Naive thymus-derived CD4-positive, alpha-beta T cell (primary cell): ENCODE data around the gene JAKMIP1. TPM values are rescaled to one million over a fixed set of nuclear protein-coding genes. Genes with fewer than 3 reads are reported as not detected.

ENCODE experiments used
- ATAC-seq: fragments of 150-1000 bp; cut with Tn5 transposase; 2 replicates; pipeline ENCODE4 v1.10.0; 2021; ENCODE audit warnings: mild to moderate bottlenecking, moderate library complexity
- CTCF ChIA-PET: fragments of 350-600 bp; sonication (Branson Sonifier 250); formaldehyde crosslinking; loops from one replicate; lab custom pipeline; 2021; ENCODE audit warnings: antibody characterized with exemption; lab: Charles Lee
- POLR2A ChIA-PET: fragments of 350-600 bp; sonication (Branson Sonifier 250); formaldehyde crosslinking; loops from one replicate; lab custom pipeline; 2021; ENCODE audit warnings: antibody characterized with exemption, inconsistent platforms; lab: Charles Lee
- DNase-seq, 9 donors: peaks; one replicate each; pipeline versions ENCODE4 v3.0.0 to v3.0.0-alpha.2; 2020 to 2022; ENCODE audit warnings: mixed read lengths in 1 of 9
- H3K27ac ChIP-seq: one replicate; pipeline ENCODE4 v1.7.0; 2013; ENCODE audit warnings: mild to moderate bottlenecking, low read depth, low read length, moderate library complexity
- H3K27me3 ChIP-seq, 2 donors: one replicate each; pipeline ENCODE4 v1.7.0; 2013; ENCODE audit warnings: low read length in 2 of 2, mild to moderate bottlenecking in 2 of 2, moderate library complexity in 2 of 2; ENCODE audit not compliant: control insufficient read depth in 2 of 2, insufficient read depth in 2 of 2
- H3K36me3 ChIP-seq, 3 experiments: 1 replicate in 2 of 3; 2 replicates in 1 of 3; pipeline ENCODE4 v1.7.0; 2013; ENCODE audit warnings: low read length in 3 of 3, mild to moderate bottlenecking in 3 of 3, moderate library complexity in 1 of 3; ENCODE audit not compliant: insufficient read depth in 3 of 3, control insufficient read depth in 2 of 3
- H3K4me1 ChIP-seq, 2 donors: one replicate each; pipeline ENCODE4 v1.7.0; 2013; ENCODE audit warnings: low read length in 2 of 2, mild to moderate bottlenecking in 2 of 2, moderate library complexity in 1 of 2; ENCODE audit not compliant: control insufficient read depth in 2 of 2, insufficient read depth in 2 of 2
- H3K4me3 ChIP-seq: 2 replicates; pipeline ENCODE4 v1.7.0; 2013; ENCODE audit warnings: mild to moderate bottlenecking, low read length
- H3K9me3 ChIP-seq, 3 experiments: 1 replicate in 2 of 3; 2 replicates in 1 of 3; pipeline ENCODE4 v1.7.0; 2013; ENCODE audit warnings: low read length in 3 of 3; ENCODE audit not compliant: control insufficient read depth in 2 of 3
- H3K27ac Mint-ChIP-seq, 9 donors: one replicate each; pipeline ENCODE4 v1.8.0; 2020 to 2022; ENCODE audit warnings: mixed read lengths in 9 of 9, mild to moderate bottlenecking in 8 of 9, moderate library complexity in 5 of 9, inconsistent platforms in 2 of 9
- H3K27me3 Mint-ChIP-seq, 5 donors: one replicate each; pipeline ENCODE4 v1.8.0; 2021 to 2022; ENCODE audit warnings: mixed read lengths in 5 of 5, mild to moderate bottlenecking in 1 of 5
- H3K36me3 Mint-ChIP-seq, 5 donors: one replicate each; pipeline ENCODE4 v1.8.0; 2020 to 2022; ENCODE audit warnings: mixed read lengths in 5 of 5, mild to moderate bottlenecking in 3 of 5, inconsistent platforms in 1 of 5
- H3K4me1 Mint-ChIP-seq, 7 donors: one replicate each; pipeline ENCODE4 v1.8.0; 2020 to 2022; ENCODE audit warnings: mixed read lengths in 7 of 7, mild to moderate bottlenecking in 3 of 7, inconsistent platforms in 1 of 7
- H3K4me3 Mint-ChIP-seq, 10 donors: one replicate each; pipeline ENCODE4 v1.8.0; 2020 to 2022; ENCODE audit warnings: mild to moderate bottlenecking in 10 of 10, mixed read lengths in 10 of 10, moderate library complexity in 6 of 10, inconsistent platforms in 2 of 10
- H3K9me3 Mint-ChIP-seq, 11 donors: one replicate each; pipeline ENCODE4 v1.8.0; 2020 to 2022; ENCODE audit warnings: mixed read lengths in 11 of 11, mild to moderate bottlenecking in 4 of 11, inconsistent platforms in 1 of 11, moderate library complexity in 1 of 11
- intact Hi-C, 2 donors: fragments of 100-400 bp; cut with micrococcal nuclease; formaldehyde crosslinking; loops; one replicate each; pipeline ENCODE4 v1.15.1; 2023
- polyA plus RNA-seq, 2 donors: library from polyadenylated mRNA; unstranded; fragments of 300-500 nt; fragmentation: Illumina TruSeq; gene quantifications; one replicate each; pipeline ENCODE4 v1.2.3, GENCODE V29; 2021
- total RNA-seq, 6 experiments: library from RNA in 5 of 6; stranded (reverse) in 5 of 6; gene quantifications; 1 replicate in 5 of 6; 2 replicates in 1 of 6; pipeline ENCODE4 v1.2.3 and lab custom pipeline; 2021 to 2026

Gene JAKMIP1
- total and polyA plus RNA-seq, 7 experiments from 2014 or later, result 0.21 to 15.3 (median 2.4) TPM; not detected in 3

DNA sequence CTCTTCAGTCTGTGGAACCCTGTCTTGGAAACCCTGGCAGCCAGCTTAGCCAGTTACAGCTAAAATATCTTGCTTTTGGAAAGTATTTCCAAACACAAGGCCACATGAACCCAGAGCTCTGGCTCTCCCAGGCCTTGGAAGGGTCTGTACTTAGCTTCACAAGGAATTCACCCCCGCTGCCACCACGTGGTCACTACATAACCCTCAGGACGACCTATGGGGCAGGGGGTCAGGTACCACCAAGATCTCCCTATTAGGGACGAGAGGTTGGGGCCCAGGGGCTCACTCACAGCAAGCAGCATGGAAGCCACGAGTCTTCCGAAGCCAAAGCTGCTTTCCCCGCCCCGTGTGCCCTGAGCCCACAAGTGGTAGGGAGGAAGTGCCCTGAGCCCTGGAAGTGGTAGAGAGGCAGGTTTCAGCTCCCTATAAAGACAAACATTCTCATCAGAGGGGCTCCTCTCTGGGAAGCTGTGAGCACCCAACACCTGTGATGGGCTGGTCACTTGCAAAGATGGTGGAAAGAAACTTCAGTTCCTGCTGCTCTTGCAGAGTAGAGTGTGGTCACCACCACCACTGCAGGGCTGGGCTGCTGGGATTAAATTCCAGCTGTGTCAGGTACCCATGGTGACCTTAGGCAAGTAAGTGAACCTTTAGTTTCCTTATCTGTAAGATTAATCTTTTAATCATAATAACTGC is 4.7 kb upstream of the JAKMIP1 start:
- ATAC-seq, result no peak
- H3K27me3 Mint-ChIP-seq, result peaks cover 20 to 67% (median 34%) of the 10 kb centered on the region in 5 donors

DNA sequence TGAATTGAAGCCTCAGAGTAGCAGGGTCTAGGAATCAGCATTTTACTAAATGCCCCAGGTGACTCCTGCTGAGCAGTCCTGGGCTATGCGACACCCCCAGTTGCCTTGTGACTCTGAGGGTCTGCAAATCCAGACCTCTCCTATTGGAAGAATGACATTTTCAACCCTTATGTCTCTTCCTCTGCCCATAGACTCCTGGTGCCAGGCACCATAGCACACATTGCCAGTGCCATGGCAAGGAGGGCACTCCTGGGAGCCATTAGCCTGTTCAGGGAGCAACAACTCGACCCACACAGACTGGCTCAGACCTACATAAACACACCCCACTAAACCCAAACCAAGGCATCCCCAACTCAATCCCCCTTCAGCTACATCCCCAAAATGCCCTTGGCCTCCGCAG is 3.7 kb upstream of the JAKMIP1 start:
- peaks cover 21 to 65% (median 34%) of the 10 kb centered on the region in 5 donors for H3K27me3 Mint-ChIP-seq
- peaks cover 3 to 11% of the 10 kb centered on the region in 2 donors for H3K4me1 ChIP-seq
- no peaks in the 10 kb centered on the region for H3K36me3 ChIP-seq
- H3K4me1 Mint-ChIP-seq, result peaks cover 0 to 9% (median 5%) of the 10 kb centered on the region in 7 donors
- H3K27me3 ChIP-seq, result no peaks in the 10 kb centered on the region
- peaks cover 0 to 8% (median 0%) of the 10 kb centered on the region in 5 donors for H3K36me3 Mint-ChIP-seq
- DNase-seq (no peak), ATAC-seq (no peak)
- peaks cover 0 to 20% (median 8%) of the 10 kb centered on the region in 11 donors for H3K9me3 Mint-ChIP-seq
- H3K4me3 Mint-ChIP-seq, result no peak overlapping the region
- H3K27ac Mint-ChIP-seq, result no peak overlapping the region
- intact Hi-C loops, result loop anchor here in 1 of 2 donors (5.0 kb wide), 1 partner anchor 63 kb away; the partner anchor contains the start of gene WFS1
- POLR2A ChIA-PET, result no interaction called here
- CTCF ChIA-PET, result no interaction called here
- H3K27ac ChIP-seq, result no peak overlapping the region
- no peaks in the 10 kb centered on the region for H3K9me3 ChIP-seq
- H3K4me3 ChIP-seq, result no peak overlapping the region

More for the DNA sequence above, 4.7 kb upstream of the JAKMIP1 start:
- H3K4me3 ChIP-seq, result no peak overlapping the region
- ChIA-PET POLR2A (no interaction called here), CTCF (no interaction called here)
- intact Hi-C loops, result loop anchor here in 1 of 2 donors (5.0 kb wide), 1 partner anchor 62 kb away; the partner anchor contains the start of gene WFS1
- H3K36me3 ChIP-seq, result no peaks in the 10 kb centered on the region
- no peak overlapping the region for H3K27ac ChIP-seq
- Mint-ChIP-seq H3K9me3 (peaks cover 0 to 20% (median 8%) of the 10 kb centered on the region in 11 donors), H3K4me3 (no peak overlapping the region), H3K4me1 (peaks cover 0 to 9% (median 4%) of the 10 kb centered on the region in 7 donors), H3K27ac (no peak overlapping the region), H3K36me3 (peaks cover 0 to 8% (median 0%) of the 10 kb centered on the region in 5 donors)
- no peak for DNase-seq
- peaks cover 0 to 11% of the 10 kb centered on the region in 2 donors for H3K4me1 ChIP-seq
- H3K9me3 ChIP-seq, result no peaks in the 10 kb centered on the region
- no peaks in the 10 kb centered on the region for H3K27me3 ChIP-seq

DNA sequence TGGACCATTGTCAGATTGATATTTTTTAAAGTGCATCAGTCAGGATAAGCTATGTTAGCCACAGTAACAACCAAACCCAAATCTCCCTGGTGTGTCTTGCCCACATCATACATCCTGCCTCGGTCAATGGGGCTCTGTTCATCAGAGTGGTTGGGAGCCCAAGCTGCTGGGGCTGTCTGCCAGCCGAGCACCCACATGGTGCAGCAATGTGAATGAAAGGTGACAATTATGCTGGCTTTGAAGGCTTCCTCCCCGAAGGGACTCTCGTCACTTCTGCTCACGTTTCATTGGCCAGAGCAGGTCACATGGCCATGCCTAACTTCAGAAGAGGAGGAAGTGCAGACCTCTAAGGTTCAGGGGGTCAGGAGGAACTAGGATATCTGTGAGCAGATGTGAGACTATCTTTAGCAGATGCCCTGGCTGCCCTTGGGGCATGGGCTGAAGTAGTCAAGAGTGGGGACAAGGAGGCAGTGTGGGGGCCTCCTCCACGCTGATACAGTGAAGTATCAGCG is 1.3 kb upstream of the JAKMIP1 start:
- intact Hi-C loops, result loop anchor here in 1 of 2 donors (2.0 to 5.0 kb wide), 2 partner anchors 66 to 581 kb away; partner anchors contain the start of genes KIAA0232 and WFS1
- Histone ChIP-seq H3K4me1 (peaks cover 8 to 30% of the 10 kb centered on the region in 2 donors), H3K4me3 (no peak overlapping the region), H3K9me3 (no peaks in the 10 kb centered on the region), H3K36me3 (no peaks in the 10 kb centered on the region), H3K27me3 (peaks cover 0 to 6% of the 10 kb centered on the region in 2 donors), H3K27ac (no peak overlapping the region)
- Mint-ChIP-seq H3K27ac (peak overlapping the region in 1 of 9 donors; percentile 38), H3K4me3 (peak overlapping the region; percentile 56 to 82 (median 71)), H3K4me1 (peaks cover 5 to 28% (median 17%) of the 10 kb centered on the region in 7 donors), H3K9me3 (peaks cover 0 to 20% (median 7%) of the 10 kb centered on the region in 11 donors), H3K27me3 (peaks cover 39 to 68% (median 46%) of the 10 kb centered on the region in 5 donors), H3K36me3 (peaks cover 0 to 8% (median 0%) of the 10 kb centered on the region in 5 donors)
- ChIA-PET CTCF (no interaction called here), POLR2A (no interaction called here)
- ATAC-seq, result peak; percentile 37
- DNase-seq, result no peak

DNA sequence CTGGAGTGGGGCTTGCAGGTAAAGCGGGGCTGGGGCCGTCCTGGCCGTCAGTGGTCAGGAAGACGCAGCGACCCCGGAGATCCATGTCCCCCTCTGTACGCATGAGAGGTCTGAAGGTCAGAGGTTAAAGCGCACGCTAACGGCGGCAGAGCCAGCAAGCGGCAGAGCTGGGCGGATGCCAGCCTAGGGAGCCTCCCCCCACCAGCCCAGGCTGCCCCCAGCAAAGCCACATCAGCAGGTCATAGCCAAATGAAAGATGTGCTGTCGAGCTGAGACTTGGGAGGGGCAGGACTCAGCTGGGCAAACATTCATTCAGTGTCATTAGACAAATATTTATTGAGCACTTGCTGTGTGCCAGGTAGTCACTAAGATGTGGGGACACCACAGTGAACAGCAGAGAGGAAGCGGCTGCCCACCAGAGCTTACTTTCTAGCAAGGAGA is 593 bp upstream of the JAKMIP1 start:
- ChIA-PET POLR2A (no interaction called here), CTCF (no interaction called here)
- Histone ChIP-seq H3K4me1 (peaks cover 8 to 30% of the 10 kb centered on the region in 2 donors), H3K27me3 (peaks cover 0 to 6% of the 10 kb centered on the region in 2 donors), H3K4me3 (peak overlapping the region; percentile 43), H3K36me3 (no peaks in the 10 kb centered on the region), H3K9me3 (no peaks in the 10 kb centered on the region), H3K27ac (no peak overlapping the region)
- H3K36me3 Mint-ChIP-seq, result peaks cover 0 to 8% (median 0%) of the 10 kb centered on the region in 5 donors
- H3K4me3 Mint-ChIP-seq, result peak overlapping the region in 8 of 10 donors; percentile 34 to 82 (median 63)
- no peak overlapping the region for H3K27ac Mint-ChIP-seq
- ATAC-seq (peak; percentile 10), DNase-seq (no peak)
- intact Hi-C loops, result loop anchor here in 1 of 2 donors (2.0 to 5.0 kb wide), 2 partner anchors 66 to 582 kb away; partner anchors contain the start of genes KIAA0232 and WFS1
- peaks cover 0 to 20% (median 7%) of the 10 kb centered on the region in 11 donors for H3K9me3 Mint-ChIP-seq
- H3K4me1 Mint-ChIP-seq, result peaks cover 5 to 28% (median 17%) of the 10 kb centered on the region in 7 donors
- H3K27me3 Mint-ChIP-seq, result peaks cover 39 to 67% (median 44%) of the 10 kb centered on the region in 5 donors

DNA sequence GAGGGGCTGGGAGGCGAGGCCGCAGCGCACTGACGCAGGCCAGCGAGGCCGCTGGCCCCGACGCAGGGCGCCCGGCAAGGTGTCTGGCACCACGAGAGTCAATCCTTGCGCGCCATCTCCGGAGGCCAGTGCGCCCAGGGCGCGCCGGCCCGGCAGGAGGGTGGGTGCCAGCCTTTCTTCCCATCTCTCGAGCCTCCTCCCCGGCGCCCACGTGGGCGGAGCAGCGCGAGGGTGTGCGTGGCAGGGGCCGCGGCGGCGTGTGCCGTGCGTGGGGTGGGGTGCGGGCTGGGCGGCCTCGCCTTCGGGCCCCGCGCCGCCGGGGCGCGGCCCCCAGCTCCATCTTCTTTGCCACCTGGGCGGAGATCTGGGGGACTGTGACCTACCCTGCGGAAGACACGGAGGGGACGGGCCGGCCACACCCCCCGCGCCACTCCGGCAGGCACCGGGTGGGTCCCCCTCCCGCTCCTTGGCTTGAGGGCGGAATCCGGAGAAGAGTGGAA is 877 bp downstream of the JAKMIP1 start:
- Histone ChIP-seq H3K27ac (no peak overlapping the region), H3K4me3 (peak overlapping the region; percentile 38), H3K27me3 (peaks cover 0 to 6% of the 10 kb centered on the region in 2 donors), H3K9me3 (no peaks in the 10 kb centered on the region), H3K4me1 (peaks cover 8 to 30% of the 10 kb centered on the region in 2 donors), H3K36me3 (no peaks in the 10 kb centered on the region)
- peaks cover 36 to 64% (median 45%) of the 10 kb centered on the region in 5 donors for H3K27me3 Mint-ChIP-seq
- ATAC-seq (no peak), DNase-seq (peak in 1 of 9 donors; percentile 43)
- H3K4me1 Mint-ChIP-seq, result peaks cover 5 to 28% (median 17%) of the 10 kb centered on the region in 7 donors
- peaks cover 0 to 8% (median 0%) of the 10 kb centered on the region in 5 donors for H3K36me3 Mint-ChIP-seq
- POLR2A ChIA-PET, result no interaction called here
- H3K27ac Mint-ChIP-seq, result peak overlapping the region in 1 of 9 donors; percentile 71
- CTCF ChIA-PET, result no interaction called here
- peaks cover 0 to 20% (median 7%) of the 10 kb centered on the region in 11 donors for H3K9me3 Mint-ChIP-seq
- peak overlapping the region in 5 of 10 donors; percentile 53 to 89 (median 61) for H3K4me3 Mint-ChIP-seq
- intact Hi-C loops, result no loop called here

DNA sequence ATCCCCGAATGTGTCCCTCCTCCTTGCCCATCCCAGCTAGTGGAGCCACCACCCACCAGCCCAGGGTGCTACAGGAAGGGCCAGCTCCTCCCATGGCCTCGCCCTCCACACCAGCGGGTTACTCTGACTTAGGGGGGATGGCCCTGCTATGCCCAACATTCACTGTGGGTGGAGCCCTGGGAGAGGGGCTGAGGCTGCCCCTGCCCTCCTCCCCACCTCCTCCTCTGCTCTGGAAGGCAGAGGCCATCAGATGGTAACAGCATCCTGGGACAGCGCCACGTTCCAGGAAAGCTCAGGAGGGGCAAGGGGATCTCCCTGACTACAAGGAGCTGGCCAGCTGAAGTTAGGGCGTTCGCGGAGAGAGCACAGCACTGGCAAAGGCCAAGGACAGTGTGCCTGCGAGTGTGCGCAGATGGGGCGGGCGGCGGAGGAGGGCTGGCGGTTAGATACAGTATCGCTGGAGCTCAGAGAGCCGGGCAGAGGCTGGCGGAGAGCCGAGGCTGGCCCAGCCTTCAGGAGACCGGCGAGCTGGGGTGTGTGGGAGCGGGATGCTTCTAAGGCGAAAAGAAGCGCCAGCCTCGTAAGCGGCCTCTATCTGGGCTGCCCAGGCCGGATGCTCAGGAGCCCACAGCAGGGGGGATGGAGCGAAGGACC is 1.5 kb downstream of the JAKMIP1 start:
- H3K9me3 Mint-ChIP-seq, result peaks cover 0 to 20% (median 7%) of the 10 kb centered on the region in 11 donors
- peaks cover 0 to 8% (median 0%) of the 10 kb centered on the region in 5 donors for H3K36me3 Mint-ChIP-seq
- peaks cover 8 to 30% of the 10 kb centered on the region in 2 donors for H3K4me1 ChIP-seq
- H3K9me3 ChIP-seq, result no peaks in the 10 kb centered on the region
- ChIA-PET CTCF (no interaction called here), POLR2A (no interaction called here)
- peak overlapping the region in 1 of 9 donors; percentile 76 for H3K27ac Mint-ChIP-seq
- H3K4me3 Mint-ChIP-seq, result peak overlapping the region; percentile 39 to 89 (median 60)
- no peak for ATAC-seq
- peak overlapping the region; percentile 38 for H3K4me3 ChIP-seq
- peaks cover 37 to 64% (median 47%) of the 10 kb centered on the region in 5 donors for H3K27me3 Mint-ChIP-seq
- H3K36me3 ChIP-seq, result no peaks in the 10 kb centered on the region
- peak in 1 of 9 donors; percentile 37 for DNase-seq
- H3K4me1 Mint-ChIP-seq, result peaks cover 5 to 28% (median 17%) of the 10 kb centered on the region in 7 donors
- intact Hi-C loops, result loop anchor here in 1 of 2 donors (1.0 kb wide), 1 partner anchor 18 kb away; no protein-coding TSS in a partner anchor
- peaks cover 0 to 6% of the 10 kb centered on the region in 2 donors for H3K27me3 ChIP-seq
- no peak overlapping the region for H3K27ac ChIP-seq
